Stimulated activated CD8-positive, alpha-beta memory T cell treated with anti-CD3 and anti-CD28 coated beads, Interleukin-15, amount 100 ng/mL, for 4 hours (primary cell): ENCODE measurements around the gene CTNNA3.

Experiments
- DNase-seq, 2 donors: peaks; one replicate each; pipeline ENCODE4 v3.0.0-alpha.2; 2020; ENCODE audit warnings: low read depth in 2 of 2

Gene CTNNA3

GRCh38 chr10:67327626-67328535 is 368.1 kb downstream of the CTNNA3 start:
- no peak for DNase-seq

- DNase-seq, result no peak
These were observed 376.0 kb downstream of the CTNNA3 start for GRCh38 chr10:67319976-67320375.

- no peak for DNase-seq
These were observed 387.1 kb downstream of the CTNNA3 start for GRCh38 chr10:67308912-67309311.

GRCh38 chr10:67306588-67307205 is 389.3 kb downstream of the CTNNA3 start:
- DNase-seq, result no peak

GRCh38 chr10:67302701-67303100 is 393.3 kb downstream of the CTNNA3 start:
- DNase-seq, result no peak

GRCh38 chr10:67299761-67300160 is 396.2 kb downstream of the CTNNA3 start:
- DNase-seq, result no peak

GRCh38 chr10:67297637-67298181 is 398.3 kb downstream of the CTNNA3 start:
- DNase-seq, result no peak

- DNase-seq, result no peak
These were observed 399.1 kb downstream of the CTNNA3 start for GRCh38 chr10:67296926-67297325.

GRCh38 chr10:67288688-67289410 is 407.1 kb downstream of the CTNNA3 start:
- no peak for DNase-seq

- DNase-seq, result no peak
These were observed 411.4 kb downstream of the CTNNA3 start for GRCh38 chr10:67284589-67284988.

GRCh38 chr10:67282871-67283270 is 413.1 kb downstream of the CTNNA3 start:
- DNase-seq, result no peak

GRCh38 chr10:67280405-67280804 is 415.6 kb downstream of the CTNNA3 start:
- no peak for DNase-seq

- no peak for DNase-seq
These were observed 418.6 kb downstream of the CTNNA3 start for GRCh38 chr10:67277402-67277801.

- DNase-seq, result no peak
These were observed 426.2 kb downstream of the CTNNA3 start for GRCh38 chr10:67269828-67270227.

GRCh38 chr10:67268146-67268545 is 427.8 kb downstream of the CTNNA3 start:
- DNase-seq, result no peak

- DNase-seq, result no peak
These were observed 433.3 kb downstream of the CTNNA3 start for GRCh38 chr10:67262675-67263074.

GRCh38 chr10:67261300-67261797 is 434.6 kb downstream of the CTNNA3 start:
- DNase-seq, result no peak

GRCh38 chr10:67259319-67259929 is 436.6 kb downstream of the CTNNA3 start:
- no peak for DNase-seq

- DNase-seq, result no peak
These were observed 438.4 kb downstream of the CTNNA3 start for GRCh38 chr10:67257427-67258144.

- no peak for DNase-seq
These were observed 439.0 kb downstream of the CTNNA3 start for GRCh38 chr10:67257018-67257417.

- DNase-seq, result no peak
These were observed 445.3 kb downstream of the CTNNA3 start for GRCh38 chr10:67250686-67251085.
